GM12873 (cell line): ENCODE measurements around the gene ZNF526.

Experiments used
- TF ChIP-seq, protein P1 (sequence below): IDR thresholded peaks from 2 replicates; pipeline ENCODE4 v1.5.1; 2012; ENCODE audit warnings: low read depth, mild to moderate bottlenecking, moderate library complexity, low read length, control low read depth; ENCODE audit not compliant: insufficient read depth; ENCODE audit errors: missing control alignments

The ZNF526 gene

DNA sequence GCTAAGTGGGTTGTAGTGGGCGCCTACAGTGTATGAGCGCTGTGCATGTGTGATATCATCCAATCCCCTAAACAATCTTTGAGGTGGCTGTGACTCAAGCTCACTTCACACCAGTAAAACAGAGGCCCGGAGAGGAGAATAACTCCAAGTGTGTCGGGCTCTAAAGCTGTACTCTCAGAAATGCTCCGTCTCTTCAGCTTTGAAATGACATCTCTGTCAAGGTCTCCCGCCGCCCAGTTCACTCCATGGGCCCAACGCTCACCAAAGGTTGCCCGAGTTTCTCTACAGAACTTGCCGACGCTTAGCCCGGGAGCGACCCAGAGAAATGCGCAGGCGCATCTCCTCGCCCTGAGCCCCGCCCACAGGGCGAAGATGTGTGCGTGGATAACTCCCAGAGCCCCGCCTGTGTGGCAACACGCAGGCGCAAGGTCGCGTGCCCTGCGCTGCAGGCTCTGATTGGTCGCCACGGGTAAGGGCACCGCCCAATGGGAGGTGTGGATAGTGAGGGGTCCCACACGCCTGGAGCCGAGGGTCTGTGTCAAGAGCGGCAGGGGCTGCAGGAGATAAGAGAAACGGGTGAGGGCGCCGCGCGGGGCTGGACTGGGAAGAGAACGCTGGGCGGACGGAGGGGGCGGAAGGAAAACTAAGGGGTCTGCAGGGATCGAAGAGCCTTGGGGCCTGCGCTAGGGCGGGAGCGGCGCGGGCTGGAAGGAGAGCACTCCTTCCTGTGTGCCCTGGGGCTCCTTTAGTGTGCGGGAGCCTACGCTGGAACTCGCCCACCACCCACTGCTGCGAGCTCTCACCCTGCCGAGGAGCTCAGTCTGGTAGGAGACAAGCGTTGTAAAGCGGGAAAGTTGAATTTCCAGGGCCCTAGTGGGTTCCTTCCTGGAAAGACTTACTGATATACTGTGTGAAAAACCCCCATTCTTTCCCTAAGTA lies at the start of gene ZNF526:
TSS of gene ZNF526 (plus strand) at position 501 of the 939 bp plus-strand sequence. CDS start 4,092 bp downstream, outside the sequence.
- TF ChIP-seq, protein P1, sequence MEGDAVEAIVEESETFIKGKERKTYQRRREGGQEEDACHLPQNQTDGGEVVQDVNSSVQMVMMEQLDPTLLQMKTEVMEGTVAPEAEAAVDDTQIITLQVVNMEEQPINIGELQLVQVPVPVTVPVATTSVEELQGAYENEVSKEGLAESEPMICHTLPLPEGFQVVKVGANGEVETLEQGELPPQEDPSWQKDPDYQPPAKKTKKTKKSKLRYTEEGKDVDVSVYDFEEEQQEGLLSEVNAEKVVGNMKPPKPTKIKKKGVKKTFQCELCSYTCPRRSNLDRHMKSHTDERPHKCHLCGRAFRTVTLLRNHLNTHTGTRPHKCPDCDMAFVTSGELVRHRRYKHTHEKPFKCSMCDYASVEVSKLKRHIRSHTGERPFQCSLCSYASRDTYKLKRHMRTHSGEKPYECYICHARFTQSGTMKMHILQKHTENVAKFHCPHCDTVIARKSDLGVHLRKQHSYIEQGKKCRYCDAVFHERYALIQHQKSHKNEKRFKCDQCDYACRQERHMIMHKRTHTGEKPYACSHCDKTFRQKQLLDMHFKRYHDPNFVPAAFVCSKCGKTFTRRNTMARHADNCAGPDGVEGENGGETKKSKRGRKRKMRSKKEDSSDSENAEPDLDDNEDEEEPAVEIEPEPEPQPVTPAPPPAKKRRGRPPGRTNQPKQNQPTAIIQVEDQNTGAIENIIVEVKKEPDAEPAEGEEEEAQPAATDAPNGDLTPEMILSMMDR, result no peak

DNA sequence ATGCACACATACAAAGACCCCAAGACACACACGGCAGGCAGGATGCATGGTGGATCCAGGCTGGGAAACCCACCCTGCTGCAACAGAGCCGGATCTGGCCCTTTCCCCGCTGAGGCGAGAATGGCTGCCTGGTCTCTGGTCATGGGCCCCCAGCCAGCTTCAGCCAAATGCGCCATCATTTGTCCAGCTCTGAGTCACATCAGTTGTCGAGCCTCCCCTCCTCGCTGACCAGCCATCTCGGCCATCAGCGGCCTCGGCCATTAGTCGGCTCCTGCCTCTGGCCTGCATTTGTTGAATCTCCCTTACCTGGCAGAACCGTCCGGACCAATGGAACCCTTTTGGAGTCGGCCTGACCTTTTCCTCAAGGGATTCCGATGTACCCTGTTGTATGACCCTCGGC lies 49.4 kb upstream of the ZNF526 start:
- TF ChIP-seq, protein P1, result no peak

DNA sequence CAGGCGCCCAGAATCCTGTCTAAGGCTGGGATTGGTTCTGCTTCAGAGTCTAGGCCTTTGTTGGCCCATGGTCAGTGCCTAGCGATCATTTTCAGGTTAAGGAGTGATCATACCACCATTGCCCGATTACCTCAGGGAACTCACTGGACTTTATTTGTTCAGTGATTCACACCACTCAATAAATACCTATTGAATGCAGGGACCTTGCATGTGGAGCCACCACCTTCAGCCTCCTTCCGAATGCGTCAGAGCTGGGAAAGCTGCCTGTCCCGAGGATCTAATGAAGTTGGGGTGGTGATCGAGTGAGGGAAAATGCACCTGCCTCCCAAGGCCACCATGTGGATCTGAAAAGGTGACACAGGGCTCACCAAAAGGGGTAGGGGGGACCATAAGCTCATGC lies 47.9 kb upstream of the ZNF526 start:
- TF ChIP-seq, protein P1, result no peak

- TF ChIP-seq, protein P1, result no peak
These were observed 46.4 kb upstream of the ZNF526 start for GRCh38 chr19:42173695-42174094.

- TF ChIP-seq, protein P1, result no peak
These were observed 45.9 kb upstream of the ZNF526 start for GRCh38 chr19:42174188-42174587.

DNA sequence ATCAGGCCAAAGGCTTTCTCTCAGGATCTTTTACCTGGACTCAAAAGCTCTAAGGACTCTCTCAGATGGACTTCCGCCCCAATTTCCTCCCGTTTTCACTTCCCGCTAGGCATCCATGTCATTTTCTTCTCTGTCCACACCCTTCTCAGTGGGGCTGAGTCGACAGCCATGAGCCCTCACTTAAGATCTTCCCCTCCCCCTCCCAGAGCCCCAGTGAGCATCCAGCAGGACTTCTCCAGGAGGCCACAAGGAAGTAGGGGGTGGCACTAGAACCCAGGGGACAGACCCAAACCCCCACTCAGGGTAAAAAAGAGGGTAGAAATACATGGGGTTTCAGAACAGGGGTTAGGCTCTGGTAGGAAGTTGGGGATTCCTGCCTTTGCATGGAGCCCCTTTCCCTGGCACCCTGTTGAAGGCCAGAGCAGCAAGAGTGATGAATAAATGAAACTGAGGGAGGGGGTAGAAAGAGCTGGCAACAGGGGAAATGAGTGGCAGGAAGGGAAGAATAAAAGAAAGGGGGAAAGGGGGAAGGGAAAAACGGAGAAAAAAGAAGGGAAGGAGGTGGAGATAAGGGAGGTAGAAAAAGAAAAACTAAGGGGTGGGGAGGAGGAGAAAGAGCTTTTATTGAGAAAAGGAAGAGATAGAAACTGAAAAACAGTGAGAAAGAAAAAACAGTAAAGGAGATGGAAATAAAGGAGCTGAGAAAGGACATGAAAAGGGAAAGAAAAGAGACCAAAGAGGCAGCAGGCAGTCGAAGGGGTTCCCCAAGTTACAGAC lies 45.0 kb upstream of the ZNF526 start:
- TF ChIP-seq, protein P1, result no peak
